ENCODE data around the gene EXOC7.

GRCh38 chr17:76145231-76146052 lies 41.9 kb upstream of the EXOC7 start:
- TF ChIP-seq CTCF (IDR thresholded peaks at IDR 0.05) (no peak), POLR2A (IDR thresholded peaks at IDR 0.05) (no peak), POLR2AphosphoS5 (IDR thresholded peaks at IDR 0.05) (no peak)

All from prostate gland (tissue), 2 donors.